Activated CD4-positive, alpha-beta T cell treated with anti-CD3 and anti-CD28 coated beads, Interleukin-2, amount 50 U/mL, for 48 hours (primary cell): ENCODE data around the gene GUCY1A2.

Experiments
- DNase-seq, 2 experiments: peaks; one replicate each; pipeline ENCODE4 v3.0.0-alpha.2; 2020

GUCY1A2 gene

DNA sequence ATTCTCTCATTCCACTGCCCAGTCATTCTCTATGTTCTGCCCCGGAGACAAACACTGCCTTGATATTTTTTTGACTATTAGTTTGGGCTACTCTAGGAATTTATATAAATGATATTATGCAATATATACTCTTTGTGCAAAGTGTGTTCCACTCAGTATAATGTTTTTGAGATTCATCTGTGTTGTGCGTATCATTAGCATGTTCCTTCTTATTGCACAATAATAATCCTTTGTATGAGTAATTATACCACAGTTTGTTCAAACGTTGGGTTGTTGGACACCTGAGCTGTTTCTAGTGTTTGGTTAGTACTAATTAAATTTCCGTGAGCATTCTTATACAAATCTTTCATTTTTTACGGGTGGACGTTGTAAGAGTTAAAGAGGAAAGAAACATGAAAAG lies 390.6 kb downstream of the GUCY1A2 start:
- no peak for DNase-seq

DNA sequence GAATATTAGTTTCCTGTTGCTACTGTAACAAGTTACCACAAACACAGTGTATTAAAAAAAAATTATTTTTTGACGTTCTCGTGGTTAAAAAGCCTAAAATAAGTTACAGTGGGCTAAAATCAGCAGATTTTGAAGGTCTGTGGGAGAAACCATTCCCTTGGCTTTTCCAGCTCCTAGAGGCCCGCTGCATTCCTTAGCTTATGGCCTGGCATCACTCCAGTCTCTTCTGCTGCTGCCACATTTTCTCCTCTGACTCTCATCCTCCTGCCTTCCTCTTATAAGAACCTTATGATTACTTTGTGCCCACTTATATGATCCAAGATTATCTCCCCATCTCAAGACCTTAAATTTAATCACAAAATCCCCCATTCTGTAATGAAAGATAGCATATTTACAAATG lies 392.7 kb downstream of the GUCY1A2 start:
- no peak for DNase-seq

- DNase-seq = no peak
These were observed 393.9 kb downstream of the GUCY1A2 start for GRCh38 chr11:106624377-106624776.
